ENCODE data around the gene PAF1.

Gene PAF1

GRCh38 chr19:39416152-39417120, 25.5 kb upstream of the PAF1 start:
- no peak for DNase-seq

GRCh38 chr19:39415111-39416046, 24.5 kb upstream of the PAF1 start:
- DNase-seq, result no peak

- no peak for DNase-seq
Observed at GRCh38 chr19:39413911-39414608, 23.2 kb upstream of the PAF1 start.

- DNase-seq, result peak; percentile 41
Observed at GRCh38 chr19:39413272-39413910, 22.5 kb upstream of the PAF1 start.

- DNase-seq, result no peak
Observed at GRCh38 chr19:39412867-39413271, 22.0 kb upstream of the PAF1 start.

GRCh38 chr19:39412100-39412866, 21.4 kb upstream of the PAF1 start, which contains the start of gene PLEKHG2:
Gene PLEKHG2, plus strand, starts transcription at chr19:39412669. Its CDS starts 1,418 bp downstream, at chr19:39414087.
- peak; percentile 99 for DNase-seq

- peak; percentile 89 for DNase-seq
Observed at GRCh38 chr19:39411832-39412099, 20.9 kb upstream of the PAF1 start.

GRCh38 chr19:39411081-39411831, 20.4 kb upstream of the PAF1 start:
- no peak for DNase-seq

GRCh38 chr19:39410831-39411080, 19.9 kb upstream of the PAF1 start:
- no peak for DNase-seq

- DNase-seq, result peak; percentile 29
Observed at GRCh38 chr19:39410017-39410830, 19.3 kb upstream of the PAF1 start.

GRCh38 chr19:39409208-39410016, 18.5 kb upstream of the PAF1 start:
- DNase-seq, result peak; percentile 96

- DNase-seq, result peak; percentile 46
Observed at GRCh38 chr19:39408392-39409207, 17.7 kb upstream of the PAF1 start.

- DNase-seq, result no peak
Observed at GRCh38 chr19:39407660-39408391, 16.9 kb upstream of the PAF1 start.

GRCh38 chr19:39407410-39407659, 16.4 kb upstream of the PAF1 start:
- DNase-seq, result no peak

GRCh38 chr19:39406656-39407409, 15.9 kb upstream of the PAF1 start, which contains the start of gene ZFP36:
Gene ZFP36, plus strand, starts transcription at chr19:39406847. Its CDS starts 58 bp downstream, at chr19:39406905.
- DNase-seq, result peak; percentile 64

GRCh38 chr19:39405958-39406655, 15.2 kb upstream of the PAF1 start:
- DNase-seq, result no peak
